Stimulated activated CD4-positive, alpha-beta T cell treated with anti-CD3 and anti-CD28 coated beads, TNF-alpha, amount 100 ng/mL, for 1 hour (primary cell): Measurements from ENCODE around the gene ZNF286A.
"Not testable (repeated sequence)": the region's sequence is repeated elsewhere in the genome, so short reads cannot be mapped to it uniquely, and the experiment has no call there.

Experiments
- DNase-seq, 3 donors: peaks; one replicate each; pipeline ENCODE4 v3.0.0-alpha.2; 2020; ENCODE audit warnings: low read depth in 3 of 3, low spot score in 1 of 3

Gene ZNF286A

GRCh38 chr17:15699413-15699924 lies at the start of gene ZNF286A:
ZNF286A (plus strand) TSS chr17:15699752; CDS start chr17:15700330, 578 bp downstream.
- DNase-seq, result peak; percentile 76 to 94 (median 85)

GRCh38 chr17:15649861-15650421 lies 49.6 kb upstream of the ZNF286A start:
- DNase-seq, result no peak

GRCh38 chr17:15650741-15651582 lies 48.6 kb upstream of the ZNF286A start:
- no peak for DNase-seq

- DNase-seq, result no peak
Observed at GRCh38 chr17:15651583-15652110, 47.9 kb upstream of the ZNF286A start.

- no peak for DNase-seq
Observed at GRCh38 chr17:15652960-15653359, 46.6 kb upstream of the ZNF286A start.

GRCh38 chr17:15654401-15654800 lies 45.2 kb upstream of the ZNF286A start:
- not testable (repeated sequence) for DNase-seq

GRCh38 chr17:15654886-15655561 lies 44.5 kb upstream of the ZNF286A start:
- no peak for DNase-seq

- no peak for DNase-seq
Observed at GRCh38 chr17:15657868-15658267, 41.7 kb upstream of the ZNF286A start.

- no peak for DNase-seq
Observed at GRCh38 chr17:15658296-15658695, 41.3 kb upstream of the ZNF286A start.

GRCh38 chr17:15659236-15659635 lies 40.3 kb upstream of the ZNF286A start:
- no peak for DNase-seq

- DNase-seq, result no peak
Observed at GRCh38 chr17:15659663-15660062, 39.9 kb upstream of the ZNF286A start.

GRCh38 chr17:15660077-15660476 lies 39.5 kb upstream of the ZNF286A start:
- DNase-seq, result no peak

GRCh38 chr17:15662681-15663080 lies 36.9 kb upstream of the ZNF286A start:
- DNase-seq, result no peak

GRCh38 chr17:15663176-15663575 lies 36.4 kb upstream of the ZNF286A start:
- DNase-seq, result no peak

- no peak for DNase-seq
Observed at GRCh38 chr17:15663691-15664090, 35.9 kb upstream of the ZNF286A start.

GRCh38 chr17:15669526-15669925 lies 30.0 kb upstream of the ZNF286A start:
- DNase-seq, result not testable (repeated sequence)

GRCh38 chr17:15674640-15675039 lies 24.9 kb upstream of the ZNF286A start:
- DNase-seq, result not testable (repeated sequence)

- DNase-seq, result not testable (repeated sequence)
Observed at GRCh38 chr17:15675991-15676390, 23.6 kb upstream of the ZNF286A start.

- not testable (repeated sequence) for DNase-seq
Observed at GRCh38 chr17:15683135-15683534, 16.4 kb upstream of the ZNF286A start.

- peak; percentile 33 to 71 (median 42) for DNase-seq
Observed at GRCh38 chr17:15683824-15684478, 15.6 kb upstream of the ZNF286A start, which contains the start of gene TRIM16. TRIM16 (minus strand) TSS chr17:15684311; CDS start chr17:15651609, 32,702 bp downstream.

- not testable (repeated sequence) for DNase-seq
Observed at GRCh38 chr17:15687494-15687893, 12.1 kb upstream of the ZNF286A start.
